ENCODE results near the gene CTSL.
"Not testable (repeated sequence)": the region's sequence is repeated elsewhere in the genome, so short reads cannot be mapped to it uniquely, and the experiment has no call there.

CTSL gene

DNA sequence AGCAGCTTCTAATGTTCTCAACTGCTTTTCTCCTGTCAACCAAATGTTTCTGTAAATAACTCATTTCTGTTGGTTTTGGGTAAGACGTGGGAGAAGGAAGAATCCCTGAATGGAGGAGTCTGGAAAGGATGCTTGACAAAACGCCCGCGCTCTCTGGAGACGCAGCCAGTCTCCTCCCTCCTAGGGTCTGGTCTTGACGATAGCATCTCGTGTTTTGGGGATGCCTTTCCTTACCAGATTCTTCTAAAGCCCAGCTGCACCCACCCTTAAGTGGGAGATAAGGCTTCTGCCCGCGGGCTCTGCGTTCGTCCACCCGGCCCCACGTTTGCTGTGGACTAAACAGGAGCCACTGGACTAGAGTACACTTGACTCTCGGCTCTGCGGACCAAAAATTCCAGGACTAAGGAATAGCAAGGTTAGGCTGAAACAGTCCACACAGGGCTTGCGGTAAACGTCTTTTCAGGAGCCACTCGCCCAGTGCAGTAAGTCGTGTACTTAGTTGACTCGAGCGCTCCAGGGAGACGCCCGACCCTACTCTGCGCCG is 491 bp upstream of the CTSL start:
- no peak for DNase-seq

DNA sequence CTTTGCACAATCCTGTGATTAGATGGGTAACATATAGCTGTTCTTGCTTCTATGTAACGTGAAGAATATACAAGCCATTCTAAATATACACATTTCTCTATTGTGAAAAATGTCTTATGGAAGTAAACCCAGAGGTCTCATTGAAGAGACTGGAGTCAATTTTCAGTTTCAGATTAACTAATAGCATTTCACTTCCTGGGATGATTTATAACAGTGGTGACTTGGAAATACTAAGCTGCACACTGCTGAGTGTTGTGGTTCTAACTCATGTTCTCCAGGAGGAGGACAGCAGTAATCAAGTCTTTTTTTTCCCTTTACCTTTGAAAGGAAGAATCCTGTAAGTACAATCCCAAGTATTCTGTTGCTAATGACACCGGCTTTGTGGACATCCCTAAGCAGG is 3.3 kb downstream of the CTSL start:
- no peak for DNase-seq

DNA sequence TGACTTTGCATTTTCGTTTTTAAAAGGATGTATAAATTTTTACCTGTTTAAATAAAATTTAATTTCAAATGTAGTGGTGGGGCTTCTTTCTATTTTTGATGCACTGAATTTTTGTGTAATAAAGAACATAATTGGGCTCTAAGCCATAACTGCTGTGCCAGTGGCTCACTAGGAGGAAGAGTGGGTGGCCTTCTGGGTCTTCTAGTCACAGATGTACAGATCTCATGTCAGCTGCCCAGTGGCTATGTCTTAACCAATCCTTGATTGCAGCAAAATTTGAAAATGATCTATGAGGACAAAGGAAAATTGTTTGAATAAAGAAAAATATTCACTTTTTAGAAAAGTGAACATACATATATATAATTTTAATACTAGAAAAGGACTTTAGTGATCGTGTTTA is 5.4 kb downstream of the CTSL start:
- DNase-seq, result no peak

DNA sequence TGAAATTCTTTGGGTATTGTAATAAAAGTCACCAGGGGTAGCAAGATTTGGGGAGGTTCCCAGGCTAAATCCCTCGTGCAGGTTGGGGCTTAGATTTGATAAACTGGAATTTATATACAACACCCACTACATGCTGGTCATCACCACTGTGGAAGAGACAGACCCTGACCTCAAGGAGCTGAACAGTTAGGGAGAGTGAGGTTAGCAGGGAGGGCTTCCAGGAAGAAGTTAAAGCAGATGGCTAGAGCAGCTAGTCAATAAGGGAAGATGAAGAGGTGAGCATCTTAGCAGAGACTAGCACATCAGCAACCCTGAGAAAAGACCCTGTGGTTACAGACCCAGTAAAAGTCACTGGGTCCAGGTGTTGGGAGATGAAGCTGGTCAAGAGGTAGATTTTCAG is 6.4 kb downstream of the CTSL start:
- DNase-seq, result no peak

DNA sequence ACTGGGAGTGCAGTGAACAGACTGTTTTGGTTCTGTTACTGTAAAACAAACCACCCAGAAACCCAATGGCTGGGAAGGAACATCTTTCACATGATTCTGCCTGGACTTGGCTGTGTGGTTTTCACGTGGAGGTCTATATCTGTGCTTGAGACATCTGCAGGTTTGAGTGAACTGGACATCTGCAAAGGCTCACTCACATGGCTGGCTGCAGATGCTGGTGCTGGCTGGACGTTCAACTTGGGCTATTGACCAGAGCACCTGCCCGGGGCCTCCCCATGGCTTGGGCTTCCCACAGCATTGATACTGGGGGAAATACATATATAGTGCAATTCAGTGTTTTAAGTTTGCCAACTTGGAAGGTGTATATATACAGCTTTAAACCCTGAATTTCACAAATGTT is 6.8 kb downstream of the CTSL start:
- no peak for DNase-seq

DNA sequence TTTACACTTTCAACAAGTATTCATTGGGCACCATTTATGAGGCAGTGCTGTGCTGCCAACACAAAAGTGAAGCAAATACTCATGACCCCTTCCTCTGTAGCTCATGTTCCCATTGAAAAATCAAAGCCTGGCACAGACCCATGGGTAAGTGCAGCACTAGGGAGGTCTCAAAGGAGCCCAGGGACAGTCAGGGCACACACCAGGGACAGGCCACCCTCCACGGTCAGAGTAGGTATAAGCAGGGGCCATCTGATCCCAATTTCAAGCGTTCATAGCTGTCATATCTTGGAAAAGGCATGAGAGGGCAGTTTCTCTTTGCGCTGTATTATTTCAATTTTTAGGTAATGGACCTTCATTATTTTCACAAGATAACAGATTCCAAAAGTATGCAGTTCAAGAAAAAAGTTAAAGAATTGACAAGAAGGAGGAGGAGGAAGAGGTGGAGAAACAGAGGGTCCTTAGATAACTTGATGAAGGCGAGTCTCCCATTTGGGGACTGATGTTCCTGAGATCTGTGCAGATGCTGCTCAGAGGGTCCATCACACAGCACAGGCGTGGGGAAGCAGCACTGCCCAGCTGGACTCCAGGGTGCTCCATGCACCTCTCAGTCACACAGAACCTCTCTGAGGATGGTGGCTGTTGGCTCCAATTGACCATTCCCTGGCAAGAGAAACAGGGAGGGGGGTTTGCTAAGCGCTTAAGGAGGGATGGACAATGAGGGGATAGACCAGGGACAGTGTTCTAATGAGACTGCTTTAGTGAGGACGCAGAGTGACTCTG is 7.5 kb downstream of the CTSL start:
- DNase-seq, result no peak

DNA sequence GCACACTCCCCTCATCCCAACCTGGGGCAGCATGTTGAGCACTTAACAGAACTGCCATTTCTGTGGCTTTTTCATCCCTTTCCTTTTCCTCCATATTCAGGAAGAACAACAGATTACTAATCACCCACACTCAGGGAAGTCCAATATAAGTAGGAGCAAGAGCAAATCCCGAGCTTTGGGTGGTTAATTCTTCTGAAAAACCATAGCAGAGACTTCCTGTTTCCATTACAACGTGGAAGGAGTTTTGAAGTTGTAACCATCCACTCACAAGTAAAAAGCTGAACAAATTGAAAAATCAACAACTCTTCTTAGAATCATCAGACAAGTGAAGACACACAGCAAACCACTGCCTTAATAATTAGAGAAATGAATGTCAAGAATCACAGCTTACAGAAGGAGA is 8.2 kb downstream of the CTSL start:
- DNase-seq, result no peak

DNA sequence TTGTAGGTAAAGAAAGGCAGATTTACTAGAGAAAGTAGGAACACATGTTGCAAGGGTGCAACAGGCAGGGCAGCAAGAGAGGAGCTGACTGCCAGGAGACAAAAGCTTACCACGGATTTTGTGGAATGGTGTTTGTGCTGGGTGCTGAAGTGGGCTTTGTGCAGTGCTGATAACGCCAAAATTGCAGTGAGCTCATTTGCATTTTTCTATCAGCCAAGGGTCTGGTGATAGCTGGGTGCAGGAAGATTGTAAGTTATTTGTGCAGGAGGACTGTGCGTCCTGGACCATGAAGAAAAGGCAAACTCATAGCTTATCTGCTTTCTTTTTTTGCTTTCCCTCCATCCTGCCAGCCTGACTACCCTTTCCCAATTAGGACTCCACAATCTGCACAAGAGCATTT is 13.6 kb downstream of the CTSL start:
- DNase-seq, result no peak

DNA sequence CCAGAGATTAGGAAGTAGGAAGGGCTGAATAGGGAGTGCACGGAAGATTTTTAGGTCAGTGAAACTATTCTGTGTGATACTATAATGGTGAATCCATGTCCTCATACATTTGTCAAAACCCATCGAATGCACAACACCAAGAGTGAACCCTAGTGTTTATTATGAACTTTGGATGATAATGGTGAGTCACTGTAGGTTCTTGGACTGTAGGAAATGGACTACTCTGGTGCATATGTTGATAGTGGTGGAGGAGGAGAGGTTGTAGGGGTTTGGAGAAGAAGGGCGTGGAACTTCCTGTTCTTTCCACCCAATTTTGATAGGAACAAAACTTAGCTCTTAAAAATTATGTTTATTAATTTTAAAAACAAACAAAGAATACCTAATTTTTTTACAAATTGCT is 14.3 kb downstream of the CTSL start:
- DNase-seq, result no peak

DNA sequence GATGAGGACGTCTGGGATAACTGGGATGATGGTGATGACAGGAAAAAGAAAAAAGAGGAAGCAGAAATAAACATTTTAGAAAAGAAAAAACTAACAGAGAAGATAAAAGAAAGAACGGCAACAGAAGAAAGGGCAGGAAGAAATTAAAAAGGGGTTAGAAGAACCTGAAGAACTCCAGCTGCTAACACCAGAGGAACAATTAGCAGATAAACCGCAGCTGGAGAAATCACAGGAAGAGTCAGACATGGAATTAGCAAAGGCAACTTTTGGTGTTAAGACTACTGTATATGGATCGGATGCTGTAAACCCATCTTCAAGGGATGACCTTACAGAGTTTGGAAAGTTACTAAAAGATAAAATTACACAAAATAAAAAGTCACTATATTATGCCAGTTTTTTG is 15.4 kb downstream of the CTSL start:
- DNase-seq, result no peak

DNA sequence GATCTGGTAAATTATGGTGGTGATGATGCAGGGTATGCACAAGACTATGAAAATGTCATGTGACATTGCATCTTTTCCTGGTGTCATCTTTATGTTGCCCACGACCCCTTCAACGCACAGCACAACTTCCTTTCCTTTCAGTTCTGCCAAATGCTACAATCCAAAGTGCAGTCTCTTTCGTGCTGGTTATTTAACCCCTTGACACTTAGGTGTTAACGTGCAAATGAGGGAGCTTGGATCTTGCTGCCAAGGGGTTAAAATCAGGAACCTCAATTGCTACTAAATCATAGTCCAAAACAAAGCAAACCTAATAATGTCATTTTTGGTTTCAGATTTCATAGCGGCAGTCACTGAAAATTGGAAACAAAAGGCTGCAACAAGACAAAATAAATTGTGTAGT is 16.0 kb downstream of the CTSL start:
- DNase-seq, result no peak

DNA sequence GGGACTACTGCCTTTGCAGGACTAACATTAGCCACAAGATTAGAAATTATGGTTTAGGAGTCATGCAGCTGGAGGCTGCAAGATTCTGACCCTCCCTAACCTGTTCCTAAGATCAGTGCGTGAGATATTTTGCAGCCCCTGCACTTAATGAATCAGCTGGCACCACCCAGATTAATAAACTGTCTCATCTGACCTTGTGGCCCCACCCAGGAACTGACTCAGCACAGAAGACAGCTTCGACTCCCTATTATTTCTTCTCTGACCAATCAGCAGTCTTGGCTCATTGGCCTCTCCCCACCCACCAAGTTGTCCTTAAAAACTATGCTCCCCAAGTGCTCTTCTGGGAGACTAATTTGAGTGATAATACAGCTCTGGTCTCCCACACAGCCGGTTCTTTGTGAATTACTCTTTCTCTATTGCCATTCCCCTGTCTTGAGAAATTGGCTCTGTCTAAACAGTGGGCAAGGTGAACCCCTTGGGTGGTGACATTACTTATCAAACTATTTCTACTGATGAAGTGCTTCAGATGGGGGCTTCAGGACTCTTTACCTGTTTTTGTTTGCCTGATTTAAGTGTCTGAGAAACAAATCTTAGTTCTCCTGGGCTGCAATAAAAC is 17.0 kb downstream of the CTSL start:
- DNase-seq, result no peak

DNA sequence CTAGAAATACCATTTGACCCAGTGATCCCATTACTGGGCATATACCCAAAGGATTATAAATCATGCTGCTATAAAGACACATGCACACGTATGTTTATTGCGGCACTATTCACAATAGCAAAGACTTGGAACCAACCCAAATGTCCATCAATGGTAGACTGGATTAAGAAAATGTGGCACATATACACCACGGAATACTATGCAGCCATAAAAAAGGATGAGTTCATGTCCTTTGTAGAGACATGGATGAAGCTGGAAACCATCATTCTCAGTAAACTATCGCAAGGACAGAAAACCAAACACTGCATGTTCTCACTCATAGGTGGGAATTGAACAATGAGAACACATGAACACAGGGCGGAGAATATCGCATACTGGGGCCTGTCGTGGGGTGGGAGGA is 18.3 kb downstream of the CTSL start:
- not testable (repeated sequence) for DNase-seq

DNA sequence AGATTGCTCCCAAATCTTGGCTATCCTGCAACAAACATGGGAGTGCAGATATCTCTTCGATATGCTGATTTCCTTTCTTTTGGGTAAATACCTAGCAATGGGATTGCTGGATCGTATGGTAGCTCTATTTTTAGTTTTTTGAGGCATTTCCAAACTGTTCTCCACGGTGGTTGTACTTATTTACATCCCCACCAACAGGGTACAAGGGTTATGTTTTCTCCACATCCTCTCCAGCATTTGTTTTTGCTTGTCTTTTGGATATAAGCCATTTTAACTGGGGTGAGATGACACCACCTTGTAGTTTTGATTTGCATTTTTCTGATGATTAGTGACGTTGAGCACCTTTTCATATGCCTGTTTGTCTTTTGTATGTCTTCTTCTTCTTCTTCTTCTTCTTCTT is 20.3 kb downstream of the CTSL start:
- DNase-seq, result no peak

DNA sequence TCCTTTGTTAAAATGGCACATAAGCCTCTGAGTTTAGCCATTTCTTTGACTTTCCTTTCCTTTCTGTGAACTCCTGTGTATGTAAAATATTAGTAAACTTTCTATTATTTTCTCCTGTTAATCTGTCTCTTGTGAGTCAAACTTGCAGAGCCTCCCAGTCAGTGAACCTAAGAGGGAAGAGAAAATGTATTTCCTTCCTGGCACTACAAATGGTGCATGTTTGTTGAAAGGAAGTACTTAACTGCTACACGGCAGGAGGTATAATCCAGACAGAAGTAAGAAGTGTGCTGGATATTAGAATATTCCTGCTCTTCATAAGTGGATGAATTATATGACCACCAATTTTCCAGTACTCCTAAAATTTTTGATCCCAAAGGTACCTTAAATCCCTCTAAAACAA is 23.0 kb downstream of the CTSL start:
- no peak for DNase-seq

DNA sequence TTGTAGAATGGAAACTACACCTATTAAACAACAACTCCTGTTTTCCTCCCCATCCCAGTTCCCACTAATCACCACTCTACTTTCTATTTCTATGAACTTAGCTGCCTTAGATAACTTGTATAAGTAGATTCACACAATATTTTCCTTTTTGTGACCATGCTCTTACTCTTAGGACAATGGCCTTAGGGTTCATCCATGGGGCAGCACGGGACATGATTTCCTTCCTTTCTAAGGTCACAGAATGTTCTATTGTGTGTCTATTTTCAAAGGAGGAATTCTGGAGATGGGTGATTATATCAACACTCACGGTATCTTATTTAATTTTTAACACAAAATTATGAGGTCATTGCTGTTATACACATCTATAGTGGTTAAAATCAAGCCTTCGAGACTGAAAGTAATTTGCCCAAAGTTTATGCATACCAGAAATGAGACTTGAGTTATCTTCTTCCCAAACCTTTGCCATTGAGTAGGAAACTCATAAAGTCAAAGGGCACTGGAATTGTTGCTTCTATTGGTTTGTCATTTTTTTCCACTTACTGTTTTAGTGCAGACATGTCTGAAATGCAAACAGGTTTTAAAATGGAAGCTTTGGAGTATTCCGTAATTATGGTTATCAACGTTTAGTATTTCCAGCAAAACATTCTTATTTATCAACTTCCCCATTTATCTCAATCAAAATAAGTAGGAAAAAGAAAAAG is 23.6 kb downstream of the CTSL start:
- no peak for DNase-seq

DNA sequence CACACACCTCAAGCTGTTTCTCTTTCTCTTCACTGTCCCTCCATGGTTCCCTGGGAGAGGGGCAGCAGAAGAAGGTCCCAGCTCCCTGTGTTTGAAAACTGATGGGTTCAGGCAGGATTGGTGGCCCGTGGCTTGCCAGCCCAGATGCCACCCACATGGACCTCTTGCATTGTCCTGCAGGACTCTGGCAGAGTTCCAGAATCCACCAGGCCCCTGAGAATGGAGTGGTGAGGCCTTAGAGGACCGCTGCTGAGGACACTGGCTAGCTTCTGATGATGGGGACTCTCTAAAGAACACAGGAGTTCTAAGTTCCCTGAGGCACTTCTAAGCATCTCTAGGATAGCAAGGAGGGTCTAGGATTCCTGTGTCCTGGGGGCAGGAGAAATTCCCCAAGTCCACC is 24.8 kb downstream of the CTSL start:
- DNase-seq, result no peak

DNA sequence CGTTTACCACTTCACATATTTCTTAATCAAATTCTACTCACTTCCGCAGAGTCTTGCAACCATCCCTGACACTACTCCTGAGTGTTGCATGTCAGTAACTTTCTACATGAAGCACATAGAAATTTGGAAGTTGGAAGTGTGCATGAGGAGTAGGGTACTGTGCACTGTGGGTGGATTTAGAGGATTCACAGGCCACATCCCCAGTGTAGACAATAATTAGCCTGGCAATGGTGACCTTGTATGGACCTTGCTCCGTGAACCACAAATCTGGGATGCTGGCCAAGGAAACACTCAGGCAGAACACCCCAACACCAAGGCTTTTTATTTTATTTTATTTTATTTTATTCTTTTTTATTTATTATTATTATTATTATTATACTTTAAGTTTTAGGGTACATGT is 25.5 kb downstream of the CTSL start:
- no peak for DNase-seq

DNA sequence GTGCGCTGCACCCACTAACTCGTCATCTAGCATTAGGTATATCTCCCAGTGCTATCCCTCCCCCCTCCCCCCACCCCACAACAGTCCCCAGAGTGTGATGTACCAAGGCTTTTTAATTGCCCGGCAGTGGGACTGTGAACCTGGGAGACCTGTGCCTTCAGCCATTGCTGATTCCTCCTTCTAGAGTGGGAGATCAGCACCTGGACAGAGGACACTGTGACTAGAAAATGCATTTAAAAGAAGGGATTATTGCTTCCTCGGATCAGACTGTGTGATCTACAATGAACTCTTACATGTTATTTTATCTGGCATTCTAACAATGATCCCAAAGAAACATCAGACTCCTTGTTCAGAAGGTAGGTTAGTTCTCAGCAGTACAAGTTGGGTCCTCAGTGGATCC is 25.9 kb downstream of the CTSL start:
- DNase-seq, result no peak

DNA sequence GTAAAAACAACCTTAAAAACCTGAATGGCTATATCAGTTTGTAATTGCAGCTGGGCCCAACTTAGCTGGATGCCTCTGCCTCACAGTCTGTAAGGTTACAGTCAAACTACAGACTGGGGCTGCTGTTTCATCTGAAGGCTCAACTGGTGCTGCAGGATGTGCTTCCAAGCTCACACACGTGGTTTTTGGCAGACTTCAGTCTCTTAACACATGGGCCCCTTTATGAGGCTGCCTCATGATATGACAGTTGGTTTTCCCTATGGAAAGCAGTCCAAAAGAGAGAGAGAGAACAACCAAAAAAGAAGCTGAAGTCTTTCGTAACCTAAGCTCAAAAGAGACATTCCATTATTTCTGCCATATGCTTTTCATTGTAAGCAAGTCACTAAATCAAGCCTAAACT is 27.4 kb downstream of the CTSL start:
- DNase-seq, result no peak

DNA sequence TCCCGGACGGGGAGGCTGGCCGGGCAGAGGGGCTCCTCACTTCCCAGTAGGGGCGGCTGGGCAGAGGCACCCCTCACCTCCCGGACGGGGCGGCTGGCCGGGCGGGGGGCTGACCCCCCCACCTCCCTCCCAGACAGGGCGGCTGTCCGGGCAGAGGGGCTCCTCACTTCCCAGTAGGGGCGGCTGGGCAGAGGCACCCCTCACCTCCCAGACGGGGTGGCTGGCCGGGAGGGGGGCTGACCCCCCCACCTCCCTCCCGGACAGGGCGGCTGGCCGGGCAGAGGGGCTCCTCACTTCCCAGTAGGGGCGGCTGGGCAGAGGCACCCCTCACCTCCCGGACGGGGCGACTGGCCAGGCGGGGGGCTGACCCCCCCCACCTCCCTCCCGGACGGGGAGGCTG is 32.4 kb downstream of the CTSL start:
- not testable (repeated sequence) for DNase-seq

DNA sequence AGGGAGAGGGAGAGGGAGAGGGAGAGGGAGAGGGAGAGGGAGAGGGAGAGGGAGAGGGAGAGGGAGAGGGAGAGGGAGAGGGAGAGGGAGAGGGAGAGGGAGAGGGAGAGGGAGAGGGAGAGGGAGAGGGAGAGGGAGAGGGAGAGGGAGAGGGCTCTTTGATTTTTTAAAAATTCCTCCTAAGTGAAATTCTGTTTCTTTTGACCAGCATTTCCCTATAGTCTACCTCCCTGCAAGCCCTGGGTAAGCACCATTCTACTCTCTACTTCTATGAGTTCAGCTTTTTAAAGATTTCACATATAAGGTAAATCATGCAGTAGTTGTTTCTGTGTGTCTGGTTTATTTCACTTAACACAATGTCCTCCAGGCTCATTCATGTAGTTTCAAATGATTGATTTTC is 34.1 kb downstream of the CTSL start:
- DNase-seq, result not testable (repeated sequence)

DNA sequence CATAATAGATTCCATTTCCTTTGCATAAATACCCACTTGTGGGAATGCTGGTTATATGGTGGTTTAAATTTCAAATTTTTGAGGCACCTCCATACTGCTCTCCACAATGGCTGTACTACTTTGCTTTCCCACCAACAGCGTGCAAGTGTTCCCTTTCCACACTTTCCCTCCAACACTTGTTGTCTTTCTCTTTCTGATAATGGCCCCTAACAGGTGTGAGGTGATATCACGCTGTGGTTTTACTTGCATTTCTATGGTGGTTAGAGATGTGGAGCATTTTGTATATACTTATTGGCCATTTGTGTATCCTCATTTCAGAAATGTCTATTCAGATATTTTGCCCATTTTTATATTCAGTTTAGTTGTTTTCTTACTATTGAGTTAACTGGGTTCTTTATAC is 34.6 kb downstream of the CTSL start:
- DNase-seq, result no peak

DNA sequence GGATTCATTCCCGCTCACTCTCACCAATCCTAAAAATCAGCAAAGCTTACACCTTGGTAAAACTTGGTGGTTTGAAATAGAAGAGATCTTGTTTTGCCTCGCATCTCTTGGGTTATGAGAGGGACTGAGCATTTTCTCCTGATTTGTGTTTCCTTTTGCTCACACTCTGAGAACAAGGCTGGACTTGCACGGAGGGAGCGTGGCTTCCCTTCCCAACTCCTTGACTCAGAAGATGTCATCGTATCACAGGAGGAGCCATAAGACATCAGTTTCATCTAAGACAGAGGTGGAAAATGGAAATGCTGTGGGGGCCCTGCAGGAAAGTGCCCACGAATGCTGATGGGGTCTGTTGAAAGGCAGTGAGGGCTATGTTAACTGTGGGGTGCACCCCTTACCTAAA is 37.4 kb downstream of the CTSL start:
- DNase-seq, result no peak

Measured in NCI-H1930 (cell line).